K562 (cell line): ENCODE data around the gene MAP2. TPM values are rescaled to one million over a fixed set of nuclear protein-coding genes. Genes with fewer than 3 reads are reported as not detected.

Source experiments
- ATAC-seq: fragments of 200-7000 bp; cut with Tn5 transposase; 3 replicates; pipeline ENCODE4 v1.9.1; 2020; ENCODE audit warnings: moderate library complexity
- BruUV-seq: library from RNA; stranded (reverse); fragments of 400-500 nt; replicated peaks from 2 replicates; lab custom pipeline; 2021; lab: Mats Ljungman, UMichigan
- CTCF ChIA-PET: fragments of 300-600 bp; formaldehyde crosslinking; extraction: SDS; loops from one replicate; lab custom pipeline; 2021; ENCODE audit warnings: low intra/inter-chr PET ratio; lab: Yijun Ruan, JAX
- POLR2A ChIA-PET: fragments of 300-600, 350-650 bp; sonication (Branson Sonifier 250); formaldehyde crosslinking; extraction: SDS; loops from one replicate; lab custom pipeline; 2021; ENCODE audit warnings: antibody characterized with exemption, inconsistent platforms; lab: Yijun Ruan, JAX
- DNase-seq, 4 experiments: peaks; one replicate each; pipeline versions ENCODE4 v3.0.0 to v3.0.0-alpha.2; 2011 to 2018; ENCODE audit warnings: low spot score in 3 of 4, mixed read lengths in 3 of 4; ENCODE audit errors: extremely low read depth in 1 of 4
- FAIRE-seq: peaks from 2 replicates; lab custom pipeline; 2011; peaks lifted over from hg19 to GRCh38; lab: Jason Lieb, UNC
- H2AFZ ChIP-seq: 2 replicates; pipeline ENCODE4 v1.6.0; 2011; ENCODE audit warnings: low read depth, low read length, control low read depth, inconsistent platforms
- H3K27ac ChIP-seq: fragments of 200-600 bp; 3 replicates; pipeline ENCODE4 v1.8.0; 2011; ENCODE audit warnings: low read depth, mild to moderate bottlenecking, control low read depth, inconsistent platforms, low read length, moderate library complexity, mixed read lengths; ENCODE audit errors: extremely low read depth
- H3K27me3 ChIP-seq, 2 experiments: fragments of 300-600 bp in 1 of 2; 2 replicates in 1 of 2; 3 replicates in 1 of 2; pipeline versions ENCODE4 v1.6.0 to v1.8.0; 2011; ENCODE audit warnings: inconsistent platforms in 2 of 2, low read length in 2 of 2, mild to moderate bottlenecking in 1 of 2, mixed read lengths in 1 of 2, moderate library complexity in 1 of 2; ENCODE audit not compliant: control insufficient read depth in 2 of 2, insufficient read depth in 2 of 2
- H3K36me3 ChIP-seq: fragments of 300-600 bp; 3 replicates; pipeline ENCODE4 v1.8.0; 2011; ENCODE audit warnings: mild to moderate bottlenecking, low read length, inconsistent platforms; ENCODE audit not compliant: control insufficient read depth, insufficient read depth
- H3K4me1 ChIP-seq, 2 experiments: fragments of 200-600 bp in 1 of 2; replicated peaks in 1 of 2; 2 replicates in 1 of 2; 3 replicates in 1 of 2; pipeline versions ENCODE4 v1.5.1 to v1.8.0; 2011; ENCODE audit warnings: inconsistent platforms in 2 of 2, low read length in 2 of 2, mild to moderate bottlenecking in 1 of 2, mixed read lengths in 1 of 2, moderate library complexity in 1 of 2; ENCODE audit not compliant: control insufficient read depth in 2 of 2, insufficient read depth in 2 of 2
- H3K4me2 ChIP-seq: 2 replicates; pipeline ENCODE4 v1.6.1; 2011; ENCODE audit warnings: low read length, control low read depth, inconsistent platforms, mixed read lengths; ENCODE audit not compliant: insufficient read depth
- H3K4me3 ChIP-seq: fragments of 200-600 bp; sonication (generic), shearing (Covaris generic); 2 replicates; pipeline ENCODE4 v1.5.1; 2016; ENCODE audit warnings: control low read depth, inconsistent platforms
- H3K79me2 ChIP-seq: fragments of 200-600 bp; 3 replicates; pipeline ENCODE4 v1.8.0; 2011; ENCODE audit warnings: low read length, inconsistent platforms; ENCODE audit not compliant: control insufficient read depth, insufficient read depth
- H3K9ac ChIP-seq, 2 experiments: 2 replicates each; pipeline versions ENCODE4 v1.6.0 to v1.6.1; 2011; ENCODE audit warnings: low read depth in 2 of 2, low read length in 2 of 2, control low read depth in 1 of 2, inconsistent platforms in 1 of 2, mild to moderate bottlenecking in 1 of 2, mixed read lengths in 1 of 2; ENCODE audit not compliant: insufficient read depth in 1 of 2
- H3K9me1 ChIP-seq: one replicate; pipeline ENCODE4 v1.6.0; 2011; ENCODE audit warnings: inconsistent platforms, mild to moderate bottlenecking, low read length, moderate library complexity; ENCODE audit not compliant: control insufficient read depth, insufficient read depth
- H3K9me3 ChIP-seq: replicated peaks from 2 replicates; pipeline ENCODE4 v1.5.1; 2011; ENCODE audit warnings: low read depth, low read length, inconsistent platforms; ENCODE audit not compliant: control insufficient read depth, insufficient read depth
- H4K20me1 ChIP-seq: replicated peaks from 2 replicates; pipeline ENCODE4 v1.6.1; 2011; ENCODE audit warnings: low read length, inconsistent platforms, mixed read lengths; ENCODE audit not compliant: control insufficient read depth, insufficient read depth
- CBFB ChIP-seq: sonication (generic); formaldehyde crosslinking; IDR thresholded peaks from 2 replicates; pipeline ENCODE4 v1.4.0; 2020; ENCODE audit warnings: mild to moderate bottlenecking, missing genetic modification reagents
- DPF2 ChIP-seq: fragments of 450-650 bp; IDR thresholded peaks from 2 replicates; pipeline ENCODE4 v1.6.1; 2016
- FOXA1 ChIP-seq: fragments of 450-650 bp; IDR thresholded peaks from 2 replicates; pipeline ENCODE4 v1.6.1; 2016; ENCODE audit warnings: mild to moderate bottlenecking, borderline replicate concordance
- FOXK1 ChIP-seq: sonication (generic); formaldehyde crosslinking; IDR thresholded peaks from 2 replicates; pipeline ENCODE4 v1.8.0; 2022; ENCODE audit warnings: missing genetic modification reagents, mild to moderate bottlenecking, borderline replicate concordance
- HDAC2 ChIP-seq: fragments of 450-650 bp; IDR thresholded peaks from 2 replicates; pipeline ENCODE4 v1.6.1; 2016; ENCODE audit warnings: mild to moderate bottlenecking
- HMG20B ChIP-seq: fragments of 250-450 bp; sonication (Bioruptor Pico); IDR thresholded peaks from 2 replicates; pipeline ENCODE4 v1.5.0; 2021; ENCODE audit warnings: mild to moderate bottlenecking
- MAFF ChIP-seq: IDR thresholded peaks from 2 replicates; pipeline ENCODE4 v1.6.1; 2012; ENCODE audit warnings: low read length, improper control_type of control experiment
- NELFE ChIP-seq: IDR thresholded peaks from 2 replicates; pipeline ENCODE4 v1.6.1; 2011; ENCODE audit warnings: mild to moderate bottlenecking; ENCODE audit not compliant: insufficient read depth, insufficient read length
- PRPF4 ChIP-seq: fragments of 200-400 bp; formaldehyde crosslinking; IDR thresholded peaks from one replicate; pipeline ENCODE4 v1.6.1; 2017; ENCODE audit warnings: low read length, low read depth, mild to moderate bottlenecking; ENCODE audit not compliant: insufficient read depth, poor library complexity, severe bottlenecking
- PTBP1 ChIP-seq: fragments of 200-400 bp; formaldehyde crosslinking; IDR thresholded peaks from 2 replicates; pipeline ENCODE4 v1.6.1; 2017; ENCODE audit warnings: low read depth, low read length
- SMARCA5 ChIP-seq: fragments of 450-650 bp; IDR thresholded peaks from 2 replicates; pipeline ENCODE4 v1.6.1; 2016
- SREBF2 ChIP-seq: sonication (generic); formaldehyde crosslinking; IDR thresholded peaks from 2 replicates; pipeline ENCODE4 v1.4.0; 2020; ENCODE audit warnings: mild to moderate bottlenecking, missing genetic modification reagents
- TAF9B ChIP-seq: fragments of 450-650 bp; IDR thresholded peaks from 2 replicates; pipeline ENCODE4 v1.6.1; 2018; ENCODE audit warnings: mild to moderate bottlenecking; ENCODE audit not compliant: partially characterized antibody
- ZFX ChIP-seq: sonication (generic); formaldehyde crosslinking; IDR thresholded peaks from 2 replicates; pipeline ENCODE4 v1.8.0; 2022; ENCODE audit warnings: mild to moderate bottlenecking, missing genetic modification reagents, moderate library complexity
- ZNF354B ChIP-seq: fragments of 250-450 bp; sonication (Bioruptor Pico); IDR thresholded peaks from 2 replicates; pipeline ENCODE4 v1.4.0; 2020
- ZNF79 ChIP-seq: fragments of 250-450 bp; sonication (Bioruptor Pico); IDR thresholded peaks from 2 replicates; pipeline ENCODE4 v1.4.0; 2020; ENCODE audit warnings: low read depth, mild to moderate bottlenecking, moderate library complexity
- WGBS: fragments of 100-300 bp; shearing (Covaris generic); methylation state at CpG from one replicate; pipeline ENCODE4 v1.1.6; 2016; ENCODE audit warnings: low coverage, mixed read lengths; ENCODE audit not compliant: insufficient coverage; ENCODE audit errors: missing lambda C conversion rate; 5-methylcytosine and 5-hydroxymethylcytosine counted together
- in situ Hi-C: fragments of 300-500 bp; cut with MboI; formaldehyde crosslinking; loops from 4 replicates; pipeline ENCODE4 v1.15.0; 2018; ENCODE audit warnings: inconsistent platforms, mixed read lengths
- intact Hi-C: fragments of 100-400 bp; cut with micrococcal nuclease; formaldehyde crosslinking; loops from 2 replicates; pipeline ENCODE4 v1.14.2; 2022
- polyA plus RNA-seq, 8 experiments: library from polyadenylated mRNA; depleted of rRNA in 4 of 8; stranded (reverse) in 5 of 8; unstranded in 3 of 8; fragments of >200 nt; fragmentation: Nextera tagmentation in 2 of 8; fragmentation: Illumina TruSeq in 1 of 8; extraction: Ambion mirVana in 2 of 8; extraction: Trizol in 1 of 8; gene quantifications; 2 replicates each; pipeline versions ENCODE4 v1.2.1 to v1.2.3, GENCODE V29; 2011 to 2014; ENCODE audit warnings: inconsistent platforms in 1 of 8, missing spikeins in 1 of 8
- total RNA-seq, 7 experiments: library from RNA; depleted of rRNA in 6 of 7; stranded (reverse); fragments of >200 nt in 6 of 7; fragmentation: Illumina TruSeq in 2 of 7; extraction: Trizol in 2 of 7; gene quantifications; 2 replicates each; pipeline versions ENCODE4 v1.2.1 to v1.2.3, GENCODE V29; 2011 to 2021; ENCODE audit warnings: low replicate concordance in 1 of 7
- TF ChIP-seq, protein P1 (sequence below): fragments of 450-650 bp; formaldehyde crosslinking; IDR thresholded peaks from 2 replicates; pipeline ENCODE4 v1.4.0; 2020; ENCODE audit warnings: mild to moderate bottlenecking
- TF ChIP-seq, protein P2 (sequence below): fragments of 450-650 bp; IDR thresholded peaks from 2 replicates; pipeline ENCODE4 v1.6.1; 2016; ENCODE audit warnings: mild to moderate bottlenecking

The MAP2 gene
- total and polyA plus RNA-seq, 9 of the 15 experiments (the other 6 are each of a cell fraction or from before 2014, with no cell fraction given) = 0.13 TPM; not detected in 8

DNA sequence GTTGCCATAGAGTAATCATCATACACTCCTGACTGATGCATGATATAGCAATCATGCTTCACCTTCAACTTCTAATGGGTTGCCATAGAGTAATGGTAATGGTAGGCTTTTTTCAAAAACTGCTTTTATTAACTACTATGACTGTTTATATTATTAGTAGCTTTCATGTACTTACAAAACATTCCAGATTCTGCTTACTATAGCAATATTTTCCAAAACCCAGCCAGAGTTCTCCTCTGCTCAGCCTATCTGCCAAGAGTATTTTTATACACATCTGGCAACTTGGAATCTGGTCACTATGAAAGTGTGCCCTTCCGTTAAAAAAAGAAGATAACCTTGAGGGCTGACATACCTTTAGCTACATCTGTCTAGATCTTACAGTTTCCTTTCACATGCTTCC, 342.8 kb downstream of the MAP2 start:
- intact Hi-C loops = no loop called here
- Histone ChIP-seq H3K79me2 (no peaks in the 10 kb centered on the region), H3K9ac (no peak overlapping the region), H3K27ac (no peak overlapping the region), H3K9me3 (no peaks in the 10 kb centered on the region), H3K4me3 (no peak overlapping the region), H2AFZ (no peak overlapping the region), H3K9me1 (no peaks in the 10 kb centered on the region), H4K20me1 (no peaks in the 10 kb centered on the region), H3K4me1 (peaks cover 0 to 3% of the 10 kb centered on the region in 2 experiments; a peak in 1 of 5 replicates), H3K36me3 (no peaks in the 10 kb centered on the region), H3K27me3 (no peaks in the 10 kb centered on the region), H3K4me2 (no peak overlapping the region)
- POLR2A ChIA-PET = no interaction called here
- no peak for DNase-seq
- TF ChIP-seq, protein P1, sequence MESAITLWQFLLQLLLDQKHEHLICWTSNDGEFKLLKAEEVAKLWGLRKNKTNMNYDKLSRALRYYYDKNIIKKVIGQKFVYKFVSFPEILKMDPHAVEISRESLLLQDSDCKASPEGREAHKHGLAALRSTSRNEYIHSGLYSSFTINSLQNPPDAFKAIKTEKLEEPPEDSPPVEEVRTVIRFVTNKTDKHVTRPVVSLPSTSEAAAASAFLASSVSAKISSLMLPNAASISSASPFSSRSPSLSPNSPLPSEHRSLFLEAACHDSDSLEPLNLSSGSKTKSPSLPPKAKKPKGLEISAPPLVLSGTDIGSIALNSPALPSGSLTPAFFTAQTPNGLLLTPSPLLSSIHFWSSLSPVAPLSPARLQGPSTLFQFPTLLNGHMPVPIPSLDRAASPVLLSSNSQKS = no peak
- TF ChIP-seq TAF9B = no peak
- TF ChIP-seq SREBF2 (CRISPR knock-in tag) = no peak
- no peak for TF ChIP-seq NELFE
- TF ChIP-seq, protein P2, sequence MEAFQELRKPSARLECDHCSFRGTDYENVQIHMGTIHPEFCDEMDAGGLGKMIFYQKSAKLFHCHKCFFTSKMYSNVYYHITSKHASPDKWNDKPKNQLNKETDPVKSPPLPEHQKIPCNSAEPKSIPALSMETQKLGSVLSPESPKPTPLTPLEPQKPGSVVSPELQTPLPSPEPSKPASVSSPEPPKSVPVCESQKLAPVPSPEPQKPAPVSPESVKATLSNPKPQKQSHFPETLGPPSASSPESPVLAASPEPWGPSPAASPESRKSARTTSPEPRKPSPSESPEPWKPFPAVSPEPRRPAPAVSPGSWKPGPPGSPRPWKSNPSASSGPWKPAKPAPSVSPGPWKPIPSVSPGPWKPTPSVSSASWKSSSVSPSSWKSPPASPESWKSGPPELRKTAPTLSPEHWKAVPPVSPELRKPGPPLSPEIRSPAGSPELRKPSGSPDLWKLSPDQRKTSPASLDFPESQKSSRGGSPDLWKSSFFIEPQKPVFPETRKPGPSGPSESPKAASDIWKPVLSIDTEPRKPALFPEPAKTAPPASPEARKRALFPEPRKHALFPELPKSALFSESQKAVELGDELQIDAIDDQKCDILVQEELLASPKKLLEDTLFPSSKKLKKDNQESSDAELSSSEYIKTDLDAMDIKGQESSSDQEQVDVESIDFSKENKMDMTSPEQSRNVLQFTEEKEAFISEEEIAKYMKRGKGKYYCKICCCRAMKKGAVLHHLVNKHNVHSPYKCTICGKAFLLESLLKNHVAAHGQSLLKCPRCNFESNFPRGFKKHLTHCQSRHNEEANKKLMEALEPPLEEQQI = no peak
- TF ChIP-seq MAFF = no peak
- TF ChIP-seq ZNF354B (CRISPR knock-in tag) = no peak
- no peak for TF ChIP-seq FOXA1
- TF ChIP-seq CBFB (CRISPR knock-in tag) = no peak
- TF ChIP-seq HDAC2 = no peak
- TF ChIP-seq ZNF79 = no peak
- no peak for TF ChIP-seq FOXK1
- TF ChIP-seq ZFX (CRISPR knock-in tag) = no peak
- no peak for TF ChIP-seq DPF2
- TF ChIP-seq HMG20B (CRISPR knock-in tag) = no peak
- TF ChIP-seq PTBP1 = no peak
- no peak for TF ChIP-seq SMARCA5
- no peak for TF ChIP-seq PRPF4
- BruUV-seq = no TSS peak
- in situ Hi-C loops = no loop called here
- 0% methylated on average over 1 of the region's 1 CpG for WGBS
- FAIRE-seq = no peak
- CTCF ChIA-PET = no interaction called here
- ATAC-seq = no peak
